Lung (tissue), 12 donors: Measurements from ENCODE around the gene CNTRL. TPM values are rescaled to one million over a fixed set of nuclear protein-coding genes. Genes with fewer than 3 reads are reported as not detected.

ENCODE experiments used
- ATAC-seq: fragments of 200-7000 bp; cut with Tn5 transposase; one replicate; pipeline ENCODE4 v1.9.1; 2020; ENCODE audit warnings: moderate number of reproducible peaks; ENCODE audit not compliant: insufficient read depth, low FRiP score
- DNase-seq, 3 donors: peaks; one replicate each; pipeline ENCODE4 v3.0.0-alpha.2; 2013 to 2017
- H3K27ac ChIP-seq, 2 donors: one replicate each; pipeline ENCODE4 v1.5.1; 2013; ENCODE audit warnings: mild to moderate bottlenecking in 2 of 2, moderate library complexity in 2 of 2, control low read depth in 1 of 2, inconsistent platforms in 1 of 2, low read depth in 1 of 2, low read length in 1 of 2
- H3K27me3 ChIP-seq, 3 donors: one replicate each; pipeline ENCODE4 v1.5.1; 2013; ENCODE audit warnings: low read length in 2 of 3; ENCODE audit not compliant: control insufficient read depth in 3 of 3, insufficient read depth in 3 of 3
- H3K36me3 ChIP-seq, 4 donors: one replicate each; pipeline ENCODE4 v1.5.1; 2013; ENCODE audit warnings: low read length in 4 of 4, mild to moderate bottlenecking in 1 of 4, moderate library complexity in 1 of 4; ENCODE audit not compliant: control insufficient read depth in 4 of 4, insufficient read depth in 4 of 4
- H3K4me1 ChIP-seq, 5 donors: one replicate each; pipeline ENCODE4 v1.5.1; 2013; ENCODE audit warnings: low read length in 5 of 5, mild to moderate bottlenecking in 2 of 5, moderate library complexity in 1 of 5; ENCODE audit not compliant: control insufficient read depth in 5 of 5, insufficient read depth in 5 of 5
- H3K4me3 ChIP-seq: one replicate; pipeline ENCODE4 v1.5.1; 2013; ENCODE audit warnings: mild to moderate bottlenecking, control low read depth, moderate library complexity
- H3K9ac ChIP-seq, 2 donors: one replicate each; pipeline ENCODE4 v1.5.1; 2013; ENCODE audit warnings: low read length in 2 of 2, control low read depth in 1 of 2; ENCODE audit not compliant: insufficient read depth in 1 of 2
- H3K9me3 ChIP-seq, 4 donors: one replicate each; pipeline ENCODE4 v1.5.1; 2013; ENCODE audit warnings: low read length in 3 of 4, mild to moderate bottlenecking in 1 of 4, moderate library complexity in 1 of 4; ENCODE audit not compliant: control insufficient read depth in 4 of 4, insufficient read depth in 3 of 4
- WGBS, 2 donors: extraction: QIAGEN DNeasy Blood & Tissue Kit; methylation state at CpG; one replicate each; pipeline ENCODE4 v1.1.7; 2013; 5-methylcytosine and 5-hydroxymethylcytosine counted together
- polyA plus RNA-seq, 2 donors: library from polyadenylated mRNA; stranded (reverse); fragments of 200-250 nt; gene quantifications; one replicate each; pipeline ENCODE4 v1.2.1, GENCODE V29; 2013
- total RNA-seq, 2 donors: library from RNA; depleted of rRNA in 1 of 2; stranded (reverse); fragments of >200 nt in 1 of 2; gene quantifications; one replicate each; pipeline ENCODE4 v1.2.1, GENCODE V29; 2014 to 2021
- TF ChIP-seq, protein P1 (sequence below): IDR thresholded peaks from 2 replicates; pipeline ENCODE4 v1.5.1; 2012; ENCODE audit warnings: mild to moderate bottlenecking; ENCODE audit errors: control extremely low read depth, extremely low read depth
- donor health status: control.
- donor health status: control.
- donor health status: Bipolar disorder and iron deficiency.
- donor health status: healthy.
- donor health status: DM: yes; HTN: yes; CAD: no.

The CNTRL gene
- total and polyA plus RNA-seq, 4 donors, result 9.5 to 42.9 (median 18.3) TPM

DNA sequence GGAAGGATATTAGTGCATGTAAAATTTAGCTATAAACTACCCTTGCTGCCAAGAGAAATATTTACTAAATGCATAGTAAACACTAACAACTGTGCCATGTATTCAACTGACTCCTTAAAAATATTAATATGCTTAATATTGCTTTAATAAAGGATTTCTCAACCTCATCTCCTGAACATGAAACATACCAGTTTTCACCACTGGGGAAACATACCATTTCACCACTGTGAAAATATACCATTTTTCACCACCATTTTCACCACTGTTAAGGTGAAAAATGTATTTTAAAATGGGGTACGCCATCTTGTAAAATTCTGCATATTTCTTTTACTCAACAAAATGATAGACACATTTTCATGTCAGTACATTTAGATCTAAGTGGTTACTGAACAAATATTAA, 122.4 kb downstream of the CNTRL start:
- H3K4me3 ChIP-seq, result no peak overlapping the region
- 87 to 91% methylated on average over 1 of the region's 1 CpG for WGBS, 2 donors
- no peaks in the 10 kb centered on the region for H3K36me3 ChIP-seq
- ATAC-seq (no peak), DNase-seq (no peak)
- H3K9ac ChIP-seq, result no peak overlapping the region
- H3K27ac ChIP-seq, result no peak overlapping the region
- peaks cover 0 to 79% (median 24%) of the 10 kb centered on the region in 5 donors for H3K4me1 ChIP-seq
- H3K27me3 ChIP-seq, result no peaks in the 10 kb centered on the region
- TF ChIP-seq, protein P1, sequence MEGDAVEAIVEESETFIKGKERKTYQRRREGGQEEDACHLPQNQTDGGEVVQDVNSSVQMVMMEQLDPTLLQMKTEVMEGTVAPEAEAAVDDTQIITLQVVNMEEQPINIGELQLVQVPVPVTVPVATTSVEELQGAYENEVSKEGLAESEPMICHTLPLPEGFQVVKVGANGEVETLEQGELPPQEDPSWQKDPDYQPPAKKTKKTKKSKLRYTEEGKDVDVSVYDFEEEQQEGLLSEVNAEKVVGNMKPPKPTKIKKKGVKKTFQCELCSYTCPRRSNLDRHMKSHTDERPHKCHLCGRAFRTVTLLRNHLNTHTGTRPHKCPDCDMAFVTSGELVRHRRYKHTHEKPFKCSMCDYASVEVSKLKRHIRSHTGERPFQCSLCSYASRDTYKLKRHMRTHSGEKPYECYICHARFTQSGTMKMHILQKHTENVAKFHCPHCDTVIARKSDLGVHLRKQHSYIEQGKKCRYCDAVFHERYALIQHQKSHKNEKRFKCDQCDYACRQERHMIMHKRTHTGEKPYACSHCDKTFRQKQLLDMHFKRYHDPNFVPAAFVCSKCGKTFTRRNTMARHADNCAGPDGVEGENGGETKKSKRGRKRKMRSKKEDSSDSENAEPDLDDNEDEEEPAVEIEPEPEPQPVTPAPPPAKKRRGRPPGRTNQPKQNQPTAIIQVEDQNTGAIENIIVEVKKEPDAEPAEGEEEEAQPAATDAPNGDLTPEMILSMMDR, result no peak
- no peaks in the 10 kb centered on the region for H3K9me3 ChIP-seq

DNA sequence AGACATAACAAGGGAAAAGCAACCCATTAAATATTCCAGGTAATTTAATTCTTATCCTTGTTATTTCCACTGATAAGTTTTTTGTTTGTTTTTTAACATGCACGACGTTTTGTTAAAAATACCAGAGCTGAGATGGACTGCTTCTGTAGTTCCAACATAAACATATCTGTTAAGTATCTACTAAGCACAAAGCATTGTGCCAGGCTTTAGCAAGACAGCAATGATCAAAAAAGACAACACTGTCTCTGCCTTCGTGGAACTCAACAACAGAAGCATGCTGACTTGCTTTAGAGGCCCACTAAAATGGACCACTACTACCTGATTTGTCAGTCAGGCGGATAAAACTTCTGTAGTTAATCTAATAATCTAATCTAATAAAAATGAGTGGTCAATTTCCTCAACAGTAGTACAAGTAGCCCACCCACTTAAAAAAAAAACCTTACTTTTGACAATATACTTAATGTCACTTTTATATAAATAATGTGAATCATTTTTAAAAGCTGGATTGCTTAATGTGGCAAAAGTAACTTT, 123.8 kb downstream of the CNTRL start:
- no peak overlapping the region for H3K27ac ChIP-seq
- H3K9ac ChIP-seq, result peak overlapping the region in 1 of 2 donors; percentile 14
- H3K27me3 ChIP-seq, result no peaks in the 10 kb centered on the region
- H3K36me3 ChIP-seq, result no peaks in the 10 kb centered on the region
- TF ChIP-seq, protein P1, result no peak
- no peaks in the 10 kb centered on the region for H3K9me3 ChIP-seq
- H3K4me3 ChIP-seq, result no peak overlapping the region
- WGBS, 2 donors, result 33 to 45% methylated on average over 4 of the region's 4 CpGs
- peaks cover 3 to 70% (median 16%) of the 10 kb centered on the region in 5 donors for H3K4me1 ChIP-seq
- DNase-seq (no peak), ATAC-seq (no peak)

DNA sequence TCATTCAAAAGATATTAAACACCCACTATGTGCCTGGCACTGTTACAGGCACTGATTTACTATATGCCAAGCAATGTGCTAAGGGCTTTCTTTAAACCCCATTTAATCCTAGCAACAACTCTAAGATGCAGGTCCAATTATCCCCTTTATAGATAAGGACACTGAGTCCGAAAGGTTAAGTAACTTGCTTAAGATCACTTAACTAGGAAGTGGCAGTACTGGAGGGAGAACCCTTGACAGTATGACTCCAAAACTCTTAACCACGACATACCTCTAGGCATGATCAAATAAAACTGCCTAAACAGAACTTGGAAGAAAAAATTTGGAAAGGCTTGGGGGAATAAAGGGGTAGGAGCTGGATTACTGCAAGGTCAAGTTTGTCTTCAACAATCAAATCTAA, 125.2 kb downstream of the CNTRL start:
- H3K9ac ChIP-seq, result peak overlapping the region in 1 of 2 donors; percentile 40
- H3K4me1 ChIP-seq, result peaks cover 3 to 58% (median 16%) of the 10 kb centered on the region in 5 donors
- no peak overlapping the region for H3K4me3 ChIP-seq
- no peak for ATAC-seq
- H3K27me3 ChIP-seq, result no peaks in the 10 kb centered on the region
- H3K27ac ChIP-seq, result no peak overlapping the region
- no peaks in the 10 kb centered on the region for H3K9me3 ChIP-seq
- no peaks in the 10 kb centered on the region for H3K36me3 ChIP-seq
- DNase-seq, result no peak
- TF ChIP-seq, protein P1, result no peak
- WGBS, 2 donors, result 16 to 18% methylated on average over 2 of the region's 2 CpGs

DNA sequence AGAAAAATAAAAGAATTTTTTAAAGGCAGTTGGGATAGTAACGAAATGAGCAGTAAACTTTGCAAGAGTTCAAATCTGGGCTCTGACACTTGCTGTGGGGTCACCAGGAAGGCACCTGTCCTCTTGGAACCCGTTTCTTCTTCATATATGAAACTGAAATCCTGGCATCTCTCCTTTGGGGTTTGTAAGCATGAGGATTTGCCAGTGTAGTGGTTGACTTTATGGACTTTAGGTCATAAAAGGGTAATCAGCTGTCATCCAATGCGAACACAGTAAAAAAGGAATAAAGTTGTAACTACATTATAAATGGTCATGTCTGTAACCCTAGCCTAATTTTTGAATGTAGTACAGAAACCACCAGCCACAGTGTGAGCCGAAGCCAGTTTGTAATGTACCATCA, 125.6 kb downstream of the CNTRL start:
- no peak for DNase-seq
- Histone ChIP-seq H3K36me3 (no peaks in the 10 kb centered on the region), H3K9me3 (no peaks in the 10 kb centered on the region), H3K4me3 (peak overlapping the region; percentile 90), H3K9ac (peak overlapping the region; percentile 63 to 82), H3K27me3 (no peaks in the 10 kb centered on the region), H3K4me1 (peaks cover 3 to 55% (median 16%) of the 10 kb centered on the region in 5 donors), H3K27ac (peak overlapping the region; percentile 85 to 93)
- TF ChIP-seq, protein P1, result no peak
- 13 to 14% methylated on average over 4 of the region's 4 CpGs for WGBS, 2 donors
- no peak for ATAC-seq
